GM18861 (cell line): ENCODE measurements around the gene G6PD.
"Not testable (repeated sequence)": the region's sequence is repeated elsewhere in the genome, so short reads cannot be mapped to it uniquely, and the experiment has no call there.

ENCODE experiments used
- ATAC-seq: cut with Tn5 transposase; IDR thresholded peaks from one replicate; pipeline ENCODE4 v1.9.1; 2021; ENCODE audit not compliant: unreplicated experiment

G6PD gene

GRCh38 chrX:154546354-154547244, at the start of gene G6PD:
Gene G6PD (minus strand): TSS chrX:154546846. CDS start chrX:154546155, 691 bp downstream.
- peak; percentile 39 for ATAC-seq

GRCh38 chrX:154595559-154596249, 49.1 kb upstream of the G6PD start:
- no peak for ATAC-seq

GRCh38 chrX:154594491-154594890, 47.8 kb upstream of the G6PD start:
- ATAC-seq, result no peak

GRCh38 chrX:154593201-154593600, 46.6 kb upstream of the G6PD start:
- no peak for ATAC-seq

- no peak for ATAC-seq
Observed at GRCh38 chrX:154592505-154592904, 45.9 kb upstream of the G6PD start.

- not testable (repeated sequence) for ATAC-seq
Observed at GRCh38 chrX:154590415-154590814, 43.8 kb upstream of the G6PD start.

- ATAC-seq, result not testable (repeated sequence)
Observed at GRCh38 chrX:154584585-154585183, 38.0 kb upstream of the G6PD start, which contains the start of gene CTAG1A. Gene CTAG1A (plus strand): TSS chrX:154585133. CDS start chrX:154585207, 74 bp downstream.

GRCh38 chrX:154582994-154583393, 36.3 kb upstream of the G6PD start:
- not testable (repeated sequence) for ATAC-seq

GRCh38 chrX:154575076-154575475, 28.4 kb upstream of the G6PD start:
- ATAC-seq, result not testable (repeated sequence)

GRCh38 chrX:154573061-154573460, 26.4 kb upstream of the G6PD start:
- ATAC-seq, result not testable (repeated sequence)

GRCh38 chrX:154570361-154570760, 23.7 kb upstream of the G6PD start:
- ATAC-seq, result not testable (repeated sequence)

- ATAC-seq, result not testable (repeated sequence)
Observed at GRCh38 chrX:154562295-154562694, 15.6 kb upstream of the G6PD start.

- not testable (repeated sequence) for ATAC-seq
Observed at GRCh38 chrX:154560326-154560725, 13.7 kb upstream of the G6PD start.

- not testable (repeated sequence) for ATAC-seq
Observed at GRCh38 chrX:154558896-154559295, 12.2 kb upstream of the G6PD start.

- ATAC-seq, result not testable (repeated sequence)
Observed at GRCh38 chrX:154558060-154558690, 11.5 kb upstream of the G6PD start.

- not testable (repeated sequence) for ATAC-seq
Observed at GRCh38 chrX:154552112-154552806, 5.6 kb upstream of the G6PD start.

- no peak for ATAC-seq
Observed at GRCh38 chrX:154549766-154550165, 3.1 kb upstream of the G6PD start.

- ATAC-seq, result no peak
Observed at GRCh38 chrX:154548028-154548316, 1.3 kb upstream of the G6PD start.

GRCh38 chrX:154547245-154548027, 790 bp upstream of the G6PD start, which contains the start of gene IKBKG:
Gene IKBKG (plus strand): TSS chrX:154547620. CDS start chrX:154552003, 4,383 bp downstream.
- peak; percentile 78 for ATAC-seq
